Measurements from ENCODE around the gene CCL3.
"Not testable (repeated sequence)": the region's sequence is repeated elsewhere in the genome, so short reads cannot be mapped to it uniquely, and the experiment has no call there.

Gene CCL3

DNA sequence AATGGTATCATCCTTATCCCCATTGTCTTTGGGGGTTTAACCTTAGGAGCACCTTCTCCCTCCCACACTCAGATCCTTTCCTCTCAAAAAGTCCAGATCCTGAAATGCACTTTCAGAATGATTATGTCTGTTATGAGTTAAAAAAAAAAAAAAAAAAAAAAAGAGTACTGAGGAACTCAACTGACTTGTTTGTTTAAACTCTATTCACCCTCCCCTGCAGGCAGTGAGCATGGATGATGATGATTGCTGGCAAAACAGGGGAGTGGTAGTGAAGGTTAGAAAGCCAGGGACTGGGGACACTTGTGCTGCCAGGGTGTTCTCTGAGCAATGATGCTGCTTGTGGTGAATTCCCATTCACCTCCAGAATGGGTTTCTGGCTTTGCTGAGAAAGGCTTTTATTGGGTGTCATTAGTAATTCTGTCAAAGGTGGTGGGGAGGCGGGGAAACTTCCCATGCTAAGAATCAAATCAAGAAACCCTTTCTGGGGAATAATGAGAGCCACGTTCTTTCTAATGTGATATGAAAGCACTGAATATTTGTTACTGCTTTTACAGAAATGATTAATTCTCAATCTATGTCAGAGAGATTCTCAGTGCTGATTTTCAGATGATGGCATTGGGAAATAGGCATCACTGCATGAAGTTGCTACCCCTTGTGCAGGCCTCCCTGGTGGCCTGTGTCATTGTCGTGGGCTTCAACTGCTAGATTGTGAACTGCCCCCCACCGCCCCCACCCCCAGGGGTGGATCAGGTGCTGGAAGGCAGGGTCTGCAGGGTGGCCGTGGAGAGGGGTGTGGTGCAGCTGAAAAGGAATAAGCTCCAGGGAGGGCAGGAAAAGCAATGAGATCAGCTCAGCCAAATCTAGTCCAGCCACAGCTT lies 27.8 kb upstream of the CCL3 start:
- peak; percentile 17 for DNase-seq (ENCODE audit: low read depth, low spot score)
- in situ Hi-C loops (cut with HindIII; ENCODE audit: low sequenced_read_pairs), result no loop called here
- no peak overlapping the region for H3K4me3 ChIP-seq (ENCODE audit: low read depth, low read length)
- TF ChIP-seq, protein P1, sequence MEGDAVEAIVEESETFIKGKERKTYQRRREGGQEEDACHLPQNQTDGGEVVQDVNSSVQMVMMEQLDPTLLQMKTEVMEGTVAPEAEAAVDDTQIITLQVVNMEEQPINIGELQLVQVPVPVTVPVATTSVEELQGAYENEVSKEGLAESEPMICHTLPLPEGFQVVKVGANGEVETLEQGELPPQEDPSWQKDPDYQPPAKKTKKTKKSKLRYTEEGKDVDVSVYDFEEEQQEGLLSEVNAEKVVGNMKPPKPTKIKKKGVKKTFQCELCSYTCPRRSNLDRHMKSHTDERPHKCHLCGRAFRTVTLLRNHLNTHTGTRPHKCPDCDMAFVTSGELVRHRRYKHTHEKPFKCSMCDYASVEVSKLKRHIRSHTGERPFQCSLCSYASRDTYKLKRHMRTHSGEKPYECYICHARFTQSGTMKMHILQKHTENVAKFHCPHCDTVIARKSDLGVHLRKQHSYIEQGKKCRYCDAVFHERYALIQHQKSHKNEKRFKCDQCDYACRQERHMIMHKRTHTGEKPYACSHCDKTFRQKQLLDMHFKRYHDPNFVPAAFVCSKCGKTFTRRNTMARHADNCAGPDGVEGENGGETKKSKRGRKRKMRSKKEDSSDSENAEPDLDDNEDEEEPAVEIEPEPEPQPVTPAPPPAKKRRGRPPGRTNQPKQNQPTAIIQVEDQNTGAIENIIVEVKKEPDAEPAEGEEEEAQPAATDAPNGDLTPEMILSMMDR (IDR thresholded peaks at IDR 0.05; ENCODE audit: low read depth, low read length), result no peak

DNA sequence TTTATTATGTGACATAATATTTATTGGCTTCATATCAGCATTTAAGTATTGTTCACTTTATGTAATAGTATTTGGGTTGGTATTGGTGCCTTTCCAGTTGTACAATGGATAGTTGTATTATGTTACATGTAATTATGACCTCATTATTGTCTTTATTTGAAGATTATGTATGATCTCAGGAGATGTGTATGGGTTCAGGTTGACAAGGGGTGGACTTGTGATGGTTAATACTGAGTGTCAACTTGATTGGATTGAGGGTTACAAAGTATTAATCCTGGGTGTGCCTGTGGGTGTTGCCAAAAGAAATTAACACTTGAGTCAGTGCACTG lies 25.7 kb upstream of the CCL3 start:
- in situ Hi-C loops (cut with HindIII; ENCODE audit: low sequenced_read_pairs); H3K4me3 ChIP-seq (ENCODE audit: low read depth, low read length); DNase-seq (ENCODE audit: low read depth, low spot score): not testable (repeated sequence)

DNA sequence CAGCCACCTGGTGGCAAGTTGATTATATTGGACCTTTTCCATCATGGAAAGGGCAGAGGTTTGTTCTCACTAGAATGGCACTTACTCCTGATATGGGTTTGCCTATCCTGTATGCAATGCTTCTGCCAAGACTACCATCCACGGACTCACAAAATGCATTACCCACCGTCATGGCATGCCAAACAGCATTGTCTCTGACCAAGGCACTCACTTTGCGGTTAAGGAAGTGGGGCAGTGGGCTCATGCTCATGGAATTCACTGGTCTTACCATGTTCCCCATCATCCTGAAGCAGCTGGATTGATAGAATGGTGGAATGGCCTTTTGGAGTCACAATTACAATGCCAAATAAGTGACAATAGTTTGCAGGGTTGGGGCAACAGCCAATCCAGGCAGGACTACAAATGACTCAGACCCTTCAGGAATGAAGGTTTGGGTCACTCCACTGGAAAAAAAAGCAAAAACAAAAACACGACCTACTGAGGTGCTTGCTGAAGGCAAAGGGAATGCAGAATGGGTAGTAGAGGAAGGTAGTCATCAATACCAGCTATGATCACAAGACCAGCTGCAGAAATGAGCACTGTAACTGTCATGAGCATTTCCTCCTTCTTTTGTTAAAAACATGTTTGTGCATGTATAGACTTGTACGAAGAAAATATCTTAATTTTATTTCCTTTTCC lies 25.2 kb upstream of the CCL3 start:
- DNase-seq (ENCODE audit: low read depth, low spot score), result peak; percentile 77
- in situ Hi-C loops (cut with HindIII; ENCODE audit: low sequenced_read_pairs), result not testable (repeated sequence)

DNA sequence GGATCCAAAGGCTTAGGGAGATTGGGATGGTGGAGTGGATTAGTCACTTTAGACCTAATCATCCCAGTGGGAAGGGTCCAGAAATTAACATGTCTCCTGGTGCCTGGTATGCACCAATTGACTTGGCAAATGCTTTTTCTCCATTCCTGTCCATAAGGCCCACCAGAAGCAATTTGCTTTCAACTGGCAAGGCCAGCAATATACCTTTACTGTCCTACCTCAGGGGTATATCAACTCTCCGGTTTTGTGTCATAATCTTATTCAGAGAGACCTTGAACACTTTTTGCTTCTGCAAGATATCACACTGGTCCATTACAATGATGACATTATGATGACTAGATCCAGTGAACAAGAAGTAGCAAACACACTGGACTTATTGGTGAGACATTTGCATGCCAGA lies 23.2 kb upstream of the CCL3 start:
- in situ Hi-C loops (cut with HindIII; ENCODE audit: low sequenced_read_pairs); H3K4me3 ChIP-seq (ENCODE audit: low read depth, low read length): not testable (repeated sequence)

More for the DNA sequence above, 25.2 kb upstream of the CCL3 start:
- H3K4me3 ChIP-seq (ENCODE audit: low read depth, low read length), result not testable (repeated sequence)

DNA sequence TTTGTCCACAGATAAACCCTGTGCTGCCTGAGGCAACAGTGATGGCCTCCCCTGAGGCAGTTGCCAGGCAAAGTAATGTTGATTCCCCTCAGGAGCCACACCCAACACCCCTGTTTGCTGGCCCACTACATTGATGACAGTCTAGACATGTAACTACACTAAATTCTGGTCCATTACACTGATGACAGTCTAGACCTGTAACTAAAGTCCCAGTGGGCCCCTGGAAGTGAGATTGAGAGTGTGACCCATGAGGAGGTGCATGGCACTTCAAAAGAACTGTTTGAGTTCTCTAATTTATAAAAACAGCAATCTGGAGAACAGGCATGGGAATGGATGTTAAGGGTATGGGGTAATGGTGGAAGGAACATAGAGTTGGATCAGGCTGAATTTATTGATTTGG lies 22.6 kb upstream of the CCL3 start:
- no peak for DNase-seq (ENCODE audit: low read depth, low spot score)
- H3K4me3 ChIP-seq (ENCODE audit: low read depth, low read length), result no peak overlapping the region
- in situ Hi-C loops (cut with HindIII; ENCODE audit: low sequenced_read_pairs), result no loop called here
- TF ChIP-seq, protein P1 (IDR thresholded peaks at IDR 0.05; ENCODE audit: low read depth, low read length), result no peak

More for the DNA sequence above, 23.2 kb upstream of the CCL3 start:
- not testable (repeated sequence) for DNase-seq (ENCODE audit: low read depth, low spot score)

DNA sequence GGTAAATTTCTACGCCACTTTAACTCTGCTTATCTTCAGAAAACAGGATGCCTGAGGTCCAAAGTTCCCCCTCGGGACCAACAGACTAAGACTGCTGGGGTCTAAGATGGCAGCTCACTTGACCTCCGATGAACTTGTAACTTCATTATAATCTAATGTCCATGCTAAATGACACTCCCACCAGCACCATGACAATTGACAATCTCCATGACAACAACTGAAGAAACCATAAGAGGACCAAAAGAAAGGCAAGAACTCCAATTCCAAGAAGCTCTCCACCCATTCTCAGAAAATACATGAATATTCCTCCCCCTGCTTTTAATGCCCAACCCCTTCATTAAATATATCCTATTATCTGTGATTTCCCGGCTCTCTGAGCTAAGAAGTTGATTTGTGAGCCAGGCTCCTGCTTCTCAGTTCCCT lies 21.1 kb upstream of the CCL3 start:
- no peak overlapping the region for H3K4me3 ChIP-seq (ENCODE audit: low read depth, low read length)
- in situ Hi-C loops (cut with HindIII; ENCODE audit: low sequenced_read_pairs), result no loop called here
- TF ChIP-seq, protein P1 (IDR thresholded peaks at IDR 0.05; ENCODE audit: low read depth, low read length), result no peak
- no peak for DNase-seq (ENCODE audit: low read depth, low spot score)

DNA sequence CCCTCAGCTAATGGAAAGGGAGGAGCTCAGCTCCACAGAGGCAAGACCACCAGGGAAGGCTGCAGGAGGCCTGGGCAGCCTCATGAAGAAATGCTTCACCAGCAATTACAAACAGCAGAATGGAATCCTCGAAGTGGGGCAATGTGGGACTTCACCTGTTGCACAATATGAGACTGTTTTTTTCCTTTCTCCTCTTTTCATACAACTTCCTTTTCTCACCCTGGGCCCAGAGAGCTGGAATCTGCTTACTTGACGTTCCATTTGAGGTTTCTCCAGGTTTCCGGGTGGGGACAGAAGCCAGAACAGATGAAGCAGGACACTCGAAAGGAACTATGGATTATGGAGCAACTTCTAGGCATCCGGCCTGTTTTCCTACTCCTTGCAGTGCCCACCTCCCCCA lies 18.3 kb upstream of the CCL3 start:
- DNase-seq (ENCODE audit: low read depth, low spot score); H3K4me3 ChIP-seq (ENCODE audit: low read depth, low read length); in situ Hi-C loops (cut with HindIII; ENCODE audit: low sequenced_read_pairs): not testable (repeated sequence)

DNA sequence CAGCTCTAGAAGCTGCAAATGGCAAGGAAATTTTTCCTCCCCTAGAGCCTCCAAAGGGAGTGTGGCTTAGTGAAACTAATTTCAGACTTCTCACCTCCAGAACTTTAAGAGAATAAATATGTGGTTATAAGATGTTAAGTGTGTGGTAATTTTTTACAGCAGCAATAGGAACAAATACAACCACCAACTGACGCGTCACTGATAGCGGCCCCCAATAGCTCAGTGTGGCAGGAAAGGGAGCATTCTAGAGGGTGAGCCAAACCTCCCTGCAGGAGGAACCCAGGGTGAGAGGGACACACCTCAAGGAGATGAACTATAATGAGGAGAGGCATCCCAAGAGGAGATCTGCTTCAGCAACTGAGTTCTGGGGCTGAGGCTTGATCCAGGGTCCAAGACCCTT lies 17.7 kb upstream of the CCL3 start:
- in situ Hi-C loops (cut with HindIII; ENCODE audit: low sequenced_read_pairs), result no loop called here
- no peak overlapping the region for H3K4me3 ChIP-seq (ENCODE audit: low read depth, low read length)
- DNase-seq (ENCODE audit: low read depth, low spot score), result no peak
- TF ChIP-seq, protein P1 (IDR thresholded peaks at IDR 0.05; ENCODE audit: low read depth, low read length), result no peak
